ENCODE data around the gene NIT1. TPM values are rescaled to one million over a fixed set of nuclear protein-coding genes. Genes with fewer than 3 reads are reported as not detected.

The NIT1 gene
- total and polyA plus RNA-seq, 10 of the 15 experiments (the other 5 are each of a cell fraction or from before 2014, with no cell fraction given): 19.2 to 54.4 (median 28.3) TPM

DNA sequence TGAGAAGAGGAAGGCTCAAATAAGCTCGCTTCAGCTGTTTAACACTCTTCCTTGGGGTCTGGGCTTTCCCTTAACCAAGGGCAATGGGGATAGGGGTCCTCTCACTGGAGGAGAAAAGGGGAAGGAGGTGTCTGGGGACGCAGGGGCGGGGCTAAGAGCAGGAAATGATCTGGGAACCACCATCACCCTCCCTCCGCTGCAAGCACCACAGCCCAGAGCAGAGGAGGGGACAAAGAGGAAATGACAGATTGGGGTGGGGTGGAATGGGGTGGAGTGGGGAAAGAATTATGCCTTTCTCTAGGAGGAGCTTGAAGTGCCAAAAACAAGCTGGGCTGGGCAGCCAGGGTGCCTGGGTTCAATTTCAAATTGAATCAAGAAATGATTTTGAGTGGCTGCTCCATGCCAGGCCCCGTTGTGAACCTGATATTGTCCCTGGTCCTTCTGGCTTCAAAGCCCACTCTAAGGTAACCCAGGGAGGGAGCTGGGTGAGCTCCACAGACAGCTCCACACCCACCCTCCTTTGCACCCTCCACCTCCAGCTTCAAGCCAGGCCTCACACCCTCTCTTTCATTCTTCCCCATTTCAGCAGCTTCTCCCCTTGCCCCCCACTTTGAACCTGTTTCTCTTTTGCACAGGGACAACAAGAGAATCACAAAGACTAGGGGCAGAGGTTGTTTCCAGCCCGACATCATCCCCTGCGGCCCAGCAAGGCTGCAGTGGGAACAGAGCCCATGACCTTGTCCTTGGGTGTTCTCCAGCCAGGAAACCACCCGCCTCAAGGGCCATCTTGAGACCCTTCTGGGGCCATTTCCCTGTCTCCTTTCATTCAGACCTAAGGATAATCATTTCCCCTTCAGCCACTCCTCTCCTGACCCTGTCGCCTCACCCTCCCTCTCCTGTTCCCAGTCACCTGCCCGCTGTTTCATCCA, 49.3 kb upstream of the NIT1 start (continued):
- TF ChIP-seq SMAD5 (IDR thresholded peaks at IDR 0.05; ENCODE audit: low read depth) (peak; percentile 29; the same call in 1 of the 2 replicates), ZBTB33 (IDR thresholded peaks at IDR 0.05) (no peak), CEBPB (IDR thresholded peaks at IDR 0.05; ENCODE audit: borderline replicate concordance in 1 of 2, low read depth in 2 of 2, low read length in 2 of 2) (no peak), EP300 (IDR thresholded peaks at IDR 0.05; ENCODE audit: borderline replicate concordance in 1 of 2, control insufficient read depth in 1 of 2, low read depth in 2 of 2, low read length in 2 of 2) (no peak; a peak in 1 of 4 replicates), SREBF1 (IDR thresholded peaks at IDR 0.05; ENCODE audit: low read length) (no peak), CHD2 (IDR thresholded peaks at IDR 0.05; ENCODE audit: borderline replicate concordance, low read depth, low read length) (no peak), RELB (IDR thresholded peaks at IDR 0.05; ENCODE audit: low read depth) (peak; percentile 64; the same call in 1 of the 2 replicates), PAX8 (IDR thresholded peaks at IDR 0.05) (no peak), RBBP5 (conservative IDR thresholded peaks at IDR 0.05) (no peak), CBFB (IDR thresholded peaks at IDR 0.05; ENCODE audit: low read depth) (no peak), RAD21 (IDR thresholded peaks at IDR 0.05; ENCODE audit: insufficient read depth, low read depth, low read length) (no peak), MEF2A (IDR thresholded peaks at IDR 0.05; ENCODE audit: insufficient read depth, low read depth, low read length) (no peak), JUNB (IDR thresholded peaks at IDR 0.05) (no peak), BHLHE40 (IDR thresholded peaks at IDR 0.05; ENCODE audit: borderline replicate concordance in 1 of 2, low read depth in 2 of 2, low read length in 1 of 2) (no peak), MYC (IDR thresholded peaks at IDR 0.05; ENCODE audit: insufficient read depth, insufficient read length, insufficient replicate concordance, low read length, severe bottlenecking) (no peak), ZNF274 (IDR thresholded peaks at IDR 0.05; ENCODE audit: insufficient read depth, insufficient read length) (no peak)
- TF ChIP-seq, protein P1, sequence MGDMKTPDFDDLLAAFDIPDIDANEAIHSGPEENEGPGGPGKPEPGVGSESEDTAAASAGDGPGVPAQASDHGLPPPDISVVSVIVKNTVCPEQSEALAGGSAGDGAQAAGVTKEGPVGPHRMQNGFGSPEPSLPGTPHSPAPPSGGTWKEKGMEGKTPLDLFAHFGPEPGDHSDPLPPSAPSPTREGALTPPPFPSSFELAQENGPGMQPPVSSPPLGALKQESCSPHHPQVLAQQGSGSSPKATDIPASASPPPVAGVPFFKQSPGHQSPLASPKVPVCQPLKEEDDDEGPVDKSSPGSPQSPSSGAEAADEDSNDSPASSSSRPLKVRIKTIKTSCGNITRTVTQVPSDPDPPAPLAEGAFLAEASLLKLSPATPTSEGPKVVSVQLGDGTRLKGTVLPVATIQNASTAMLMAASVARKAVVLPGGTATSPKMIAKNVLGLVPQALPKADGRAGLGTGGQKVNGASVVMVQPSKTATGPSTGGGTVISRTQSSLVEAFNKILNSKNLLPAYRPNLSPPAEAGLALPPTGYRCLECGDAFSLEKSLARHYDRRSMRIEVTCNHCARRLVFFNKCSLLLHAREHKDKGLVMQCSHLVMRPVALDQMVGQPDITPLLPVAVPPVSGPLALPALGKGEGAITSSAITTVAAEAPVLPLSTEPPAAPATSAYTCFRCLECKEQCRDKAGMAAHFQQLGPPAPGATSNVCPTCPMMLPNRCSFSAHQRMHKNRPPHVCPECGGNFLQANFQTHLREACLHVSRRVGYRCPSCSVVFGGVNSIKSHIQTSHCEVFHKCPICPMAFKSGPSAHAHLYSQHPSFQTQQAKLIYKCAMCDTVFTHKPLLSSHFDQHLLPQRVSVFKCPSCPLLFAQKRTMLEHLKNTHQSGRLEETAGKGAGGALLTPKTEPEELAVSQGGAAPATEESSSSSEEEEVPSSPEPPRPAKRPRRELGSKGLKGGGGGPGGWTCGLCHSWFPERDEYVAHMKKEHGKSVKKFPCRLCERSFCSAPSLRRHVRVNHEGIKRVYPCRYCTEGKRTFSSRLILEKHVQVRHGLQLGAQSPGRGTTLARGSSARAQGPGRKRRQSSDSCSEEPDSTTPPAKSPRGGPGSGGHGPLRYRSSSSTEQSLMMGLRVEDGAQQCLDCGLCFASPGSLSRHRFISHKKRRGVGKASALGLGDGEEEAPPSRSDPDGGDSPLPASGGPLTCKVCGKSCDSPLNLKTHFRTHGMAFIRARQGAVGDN (IDR thresholded peaks at IDR 0.05): no peak
- TF ChIP-seq, protein P2, sequence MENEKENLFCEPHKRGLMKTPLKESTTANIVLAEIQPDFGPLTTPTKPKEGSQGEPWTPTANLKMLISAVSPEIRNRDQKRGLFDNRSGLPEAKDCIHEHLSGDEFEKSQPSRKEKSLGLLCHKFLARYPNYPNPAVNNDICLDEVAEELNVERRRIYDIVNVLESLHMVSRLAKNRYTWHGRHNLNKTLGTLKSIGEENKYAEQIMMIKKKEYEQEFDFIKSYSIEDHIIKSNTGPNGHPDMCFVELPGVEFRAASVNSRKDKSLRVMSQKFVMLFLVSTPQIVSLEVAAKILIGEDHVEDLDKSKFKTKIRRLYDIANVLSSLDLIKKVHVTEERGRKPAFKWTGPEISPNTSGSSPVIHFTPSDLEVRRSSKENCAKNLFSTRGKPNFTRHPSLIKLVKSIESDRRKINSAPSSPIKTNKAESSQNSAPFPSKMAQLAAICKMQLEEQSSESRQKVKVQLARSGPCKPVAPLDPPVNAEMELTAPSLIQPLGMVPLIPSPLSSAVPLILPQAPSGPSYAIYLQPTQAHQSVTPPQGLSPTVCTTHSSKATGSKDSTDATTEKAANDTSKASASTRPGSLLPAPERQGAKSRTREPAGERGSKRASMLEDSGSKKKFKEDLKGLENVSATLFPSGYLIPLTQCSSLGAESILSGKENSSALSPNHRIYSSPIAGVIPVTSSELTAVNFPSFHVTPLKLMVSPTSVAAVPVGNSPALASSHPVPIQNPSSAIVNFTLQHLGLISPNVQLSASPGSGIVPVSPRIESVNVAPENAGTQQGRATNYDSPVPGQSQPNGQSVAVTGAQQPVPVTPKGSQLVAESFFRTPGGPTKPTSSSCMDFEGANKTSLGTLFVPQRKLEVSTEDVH (IDR thresholded peaks at IDR 0.05; ENCODE audit: low read depth, partially characterized antibody): no peak

All from GM12878 (cell line).